H1 (cell line): ENCODE measurements around the gene GRM1. TPM values are rescaled to one million over a fixed set of nuclear protein-coding genes. Genes with fewer than 3 reads are reported as not detected.

Experiments
- CTCF ChIA-PET: fragments of 300-600 bp; sonication (Branson Sonifier 250); formaldehyde crosslinking; loops from one replicate; lab custom pipeline; 2021; ENCODE audit not compliant: partially characterized antibody; lab: Charles Lee
- POLR2A ChIA-PET: fragments of 300-600 bp; sonication (Branson Sonifier 250); formaldehyde crosslinking; loops from one replicate; lab custom pipeline; 2021; ENCODE audit warnings: inconsistent platforms; ENCODE audit not compliant: partially characterized antibody; lab: Charles Lee
- DNase-seq, 2 experiments: peaks; one replicate each; pipeline versions ENCODE4 v3.0.0 to v3.0.0-alpha.2; 2010 to 2022; ENCODE audit warnings: low spot score in 2 of 2, low read depth in 1 of 2, mixed read lengths in 1 of 2
- FAIRE-seq: peaks from 2 replicates; lab custom pipeline; 2011; peaks lifted over from hg19 to GRCh38; lab: Jason Lieb, UNC
- H2AFZ ChIP-seq: 2 replicates; pipeline ENCODE4 v1.8.1; 2012; ENCODE audit warnings: low read length, inconsistent platforms
- H2AK5ac ChIP-seq: 2 replicates; pipeline ENCODE4 v1.6.1; 2013; ENCODE audit warnings: low read depth, low read length
- H2BK120ac ChIP-seq: replicated peaks from 2 replicates; pipeline ENCODE3; 2013; ENCODE audit warnings: low read depth, low read length, inconsistent platforms
- H2BK12ac ChIP-seq: 2 replicates; pipeline ENCODE4 v1.6.1; 2013; ENCODE audit warnings: low read depth, low read length
- H2BK15ac ChIP-seq: 2 replicates; pipeline ENCODE4 v1.6.1; 2013; ENCODE audit warnings: low read length
- H2BK20ac ChIP-seq: 2 replicates; pipeline ENCODE4 v1.6.1; 2013; ENCODE audit warnings: low read length
- H2BK5ac ChIP-seq: 2 replicates; pipeline ENCODE4 v1.6.1; 2013; ENCODE audit warnings: low read depth, low read length
- H3K14ac ChIP-seq: 2 replicates; pipeline ENCODE4 v1.6.1; 2013; ENCODE audit warnings: inconsistent platforms; ENCODE audit not compliant: insufficient read length
- H3K18ac ChIP-seq: 2 replicates; pipeline ENCODE4 v1.6.1; 2013; ENCODE audit warnings: low read length; ENCODE audit errors: extremely low read depth
- H3K23ac ChIP-seq: 2 replicates; pipeline ENCODE4 v1.6.1; 2013; ENCODE audit warnings: inconsistent platforms; ENCODE audit not compliant: insufficient read length
- H3K23me2 ChIP-seq: 2 replicates; pipeline ENCODE4 v1.6.1; 2013; ENCODE audit warnings: low read depth, low read length
- H3K27ac ChIP-seq: 2 replicates; pipeline ENCODE4 v1.6.1; 2011; ENCODE audit warnings: low read depth, low read length, inconsistent platforms
- H3K27me3 ChIP-seq, 4 experiments: replicated peaks in 1 of 4; 1 replicate in 1 of 4; 2 replicates in 3 of 4; pipeline versions ENCODE4 v1.6.1 to v1.8.1; 2011 to 2013; ENCODE audit warnings: low read length in 3 of 4, mild to moderate bottlenecking in 3 of 4, inconsistent platforms in 2 of 4, mixed read lengths in 2 of 4, moderate library complexity in 1 of 4; ENCODE audit not compliant: control insufficient read depth in 3 of 4, insufficient read depth in 3 of 4; ENCODE audit errors: extremely low read depth in 1 of 4
- H3K36me3 ChIP-seq, 4 experiments: 2 replicates each; pipeline versions ENCODE4 v1.6.1 to v1.8.1; 2011 to 2013; ENCODE audit warnings: mild to moderate bottlenecking in 4 of 4, low read length in 3 of 4, moderate library complexity in 2 of 4, control low read depth in 1 of 4, inconsistent platforms in 1 of 4; ENCODE audit not compliant: insufficient read depth in 4 of 4, control insufficient read depth in 2 of 4
- H3K4ac ChIP-seq: replicated peaks from 2 replicates; pipeline ENCODE3; 2013; ENCODE audit warnings: low read length, low read depth, mixed read lengths, inconsistent platforms; ENCODE audit not compliant: insufficient read length
- H3K4me1 ChIP-seq, 4 experiments: replicated peaks in 1 of 4; 1 replicate in 1 of 4; 2 replicates in 3 of 4; pipeline versions ENCODE4 v1.6.1 to v1.8.1; 2011 to 2013; ENCODE audit warnings: low read length in 3 of 4, inconsistent platforms in 2 of 4, mixed read lengths in 1 of 4; ENCODE audit not compliant: insufficient read depth in 4 of 4, control insufficient read depth in 3 of 4
- H3K4me2 ChIP-seq, 2 experiments: 2 replicates each; pipeline versions ENCODE4 v1.6.1 to v1.8.1; 2011 to 2013; ENCODE audit warnings: low read depth in 2 of 2, low read length in 2 of 2, control low read depth in 1 of 2, inconsistent platforms in 1 of 2, mild to moderate bottlenecking in 1 of 2; ENCODE audit not compliant: insufficient read depth in 1 of 2
- H3K4me3 ChIP-seq, 4 experiments: fragments of 200-600, 300-600 bp in 1 of 4; sonication (generic), shearing (Covaris generic), sonication (Bioruptor Twin) in 1 of 4; 2 replicates each; pipeline versions ENCODE4 v1.5.1 to v1.8.1; 2011 to 2016; ENCODE audit warnings: low read length in 4 of 4, low read depth in 3 of 4, control low read depth in 2 of 4, inconsistent platforms in 2 of 4, mild to moderate bottlenecking in 2 of 4, mixed read lengths in 1 of 4, moderate library complexity in 1 of 4; ENCODE audit not compliant: insufficient read depth in 2 of 4; ENCODE audit errors: extremely low read depth in 1 of 4
- H3K56ac ChIP-seq: replicated peaks from 2 replicates; pipeline ENCODE3; 2013; ENCODE audit warnings: low read depth, mild to moderate bottlenecking, mixed read lengths, low read length, inconsistent platforms; ENCODE audit not compliant: insufficient read length
- H3K79me1 ChIP-seq: 2 replicates; pipeline ENCODE4 v1.6.1; 2013; ENCODE audit warnings: low read depth, low read length, control low read depth
- H3K79me2 ChIP-seq, 2 experiments: 2 replicates each; pipeline versions ENCODE4 v1.6.1 to v1.8.1; 2012 to 2013; ENCODE audit warnings: low read length in 2 of 2, mild to moderate bottlenecking in 2 of 2, inconsistent platforms in 1 of 2; ENCODE audit not compliant: insufficient read depth in 2 of 2, control insufficient read depth in 1 of 2
- H3K9ac ChIP-seq, 4 experiments: replicated peaks in 1 of 4; 1 replicate in 1 of 4; 2 replicates in 3 of 4; pipeline versions ENCODE4 v1.6.1 to v1.8.1; 2011 to 2013; ENCODE audit warnings: low read depth in 3 of 4, low read length in 3 of 4, control low read depth in 2 of 4, mild to moderate bottlenecking in 2 of 4, moderate library complexity in 2 of 4, inconsistent platforms in 1 of 4; ENCODE audit errors: extremely low read depth in 1 of 4
- H3K9me3 ChIP-seq, 2 experiments: 2 replicates each; pipeline versions ENCODE4 v1.6.1 to v1.8.1; 2012 to 2013; ENCODE audit warnings: mild to moderate bottlenecking in 2 of 2, moderate library complexity in 2 of 2, control low read depth in 1 of 2, inconsistent platforms in 1 of 2, low read depth in 1 of 2, low read length in 1 of 2, mixed read lengths in 1 of 2; ENCODE audit not compliant: insufficient read depth in 2 of 2
- H4K20me1 ChIP-seq, 2 experiments: replicated peaks in 1 of 2; 2 replicates each; pipeline versions ENCODE3 to v1.8.1; 2011 to 2013; ENCODE audit warnings: inconsistent platforms in 2 of 2, low read length in 2 of 2, mild to moderate bottlenecking in 1 of 2; ENCODE audit not compliant: insufficient read depth in 2 of 2, control insufficient read depth in 1 of 2
- H4K5ac ChIP-seq: 2 replicates; pipeline ENCODE4 v1.6.1; 2013; ENCODE audit warnings: low read length, low read depth, mixed read lengths, inconsistent platforms; ENCODE audit not compliant: insufficient read length
- H4K8ac ChIP-seq: 2 replicates; pipeline ENCODE4 v1.8.0; 2013; ENCODE audit warnings: mild to moderate bottlenecking, moderate library complexity, low read length, inconsistent platforms; ENCODE audit not compliant: insufficient read depth; ENCODE audit errors: extremely low read depth
- H4K91ac ChIP-seq: replicated peaks from 2 replicates; pipeline ENCODE3; 2013; ENCODE audit warnings: low read length, mixed read lengths, inconsistent platforms; ENCODE audit not compliant: insufficient read length
- ASH2L ChIP-seq: fragments of 200-600, 300-600 bp; sonication (generic); IDR thresholded peaks from one replicate; pipeline ENCODE4 v1.7.1; 2017; ENCODE audit warnings: low read length
- BACH1 ChIP-seq: IDR thresholded peaks from 2 replicates; pipeline ENCODE4 v1.6.1; 2012; ENCODE audit warnings: low read length, improper control_type of control experiment
- KDM1A ChIP-seq: fragments of 200-600, 300-600 bp; sonication (generic); IDR thresholded peaks from 2 replicates; pipeline ENCODE4 v1.7.1; 2016; ENCODE audit warnings: mild to moderate bottlenecking, low read length, borderline replicate concordance
- KDM4A ChIP-seq: IDR thresholded peaks from one replicate; pipeline ENCODE4 v1.7.1; 2012; ENCODE audit warnings: low read depth, mild to moderate bottlenecking, moderate library complexity, low read length, inconsistent platforms; ENCODE audit not compliant: severe bottlenecking
- MAFK ChIP-seq: IDR thresholded peaks from 2 replicates; pipeline ENCODE4 v1.6.1; 2012; ENCODE audit warnings: low read depth, mild to moderate bottlenecking, improper control_type of control experiment, low read length
- RFX5 ChIP-seq: IDR thresholded peaks from 2 replicates; pipeline ENCODE4 v1.6.1; 2011; ENCODE audit warnings: low read depth, low read length, improper control_type of control experiment, borderline replicate concordance
- RNF2 ChIP-seq: fragments of 200-900, 300-1000 bp; sonication (generic); IDR thresholded peaks from 2 replicates; pipeline ENCODE4 v1.7.1; 2016; ENCODE audit warnings: borderline replicate concordance, low read depth, mild to moderate bottlenecking, antibody characterized with exemption, low read length; ENCODE audit not compliant: poor library complexity, severe bottlenecking; ENCODE audit errors: missing control alignments
- SIRT6 ChIP-seq: IDR thresholded peaks from one replicate; pipeline ENCODE4 v1.7.1; 2012; ENCODE audit warnings: low read length, inconsistent platforms
- SIX5 ChIP-seq: IDR thresholded peaks from 2 replicates; pipeline ENCODE4 v1.6.1; 2011; ENCODE audit warnings: mild to moderate bottlenecking, low read depth, low read length
- TAF7 ChIP-seq: optimal IDR thresholded peaks from 2 replicates; pipeline ENCODE3; 2011; ENCODE audit warnings: low read depth, mild to moderate bottlenecking, inconsistent platforms, low read length, moderate library complexity, borderline replicate concordance
- WGBS, 2 experiments: shearing (Covaris generic) in 1 of 2; methylation state at CpG; one replicate each; pipeline versions ENCODE4 v1.1.6 to v1.1.7; 2013 to 2015; ENCODE audit warnings: low lambda C conversion rate in 2 of 2, mixed read lengths in 2 of 2, inconsistent platforms in 1 of 2, low coverage in 1 of 2, missing lambda C conversion rate in 1 of 2; ENCODE audit not compliant: insufficient replicate concordance in 2 of 2, insufficient coverage in 1 of 2, insufficient read length in 1 of 2; ENCODE audit errors: extremely low coverage in 1 of 2, missing lambda C conversion rate in 1 of 2; 5-methylcytosine and 5-hydroxymethylcytosine counted together
- polyA plus RNA-seq, 7 experiments: library from polyadenylated mRNA; depleted of rRNA in 3 of 7; stranded (reverse) in 5 of 7; unstranded in 2 of 7; fragments of >200 nt in 5 of 7; fragments of 200-250 nt in 2 of 7; gene quantifications; 1 replicate in 5 of 7; 2 replicates in 1 of 7; 4 replicates in 1 of 7; pipeline versions ENCODE4 v1.2.1 to v1.2.3, GENCODE V29; 2011 to 2013; ENCODE audit warnings: missing spikeins in 2 of 7, mixed read lengths in 2 of 7
- total RNA-seq: library from RNA; stranded (reverse); fragmentation: NEBNext Ultra II Directional; extraction: Animal tissue kit (Norgen Biotek cat#: 25700); gene quantifications from 2 replicates; pipeline ENCODE4 v1.2.1, GENCODE V29; 2021
- TF ChIP-seq, protein P1 (sequence below): IDR thresholded peaks from 2 replicates; pipeline ENCODE4 v1.6.1; 2011; ENCODE audit warnings: low read length, improper control_type of control experiment
- TF ChIP-seq, protein P2 (sequence below): IDR thresholded peaks from 2 replicates; pipeline ENCODE4 v1.6.1; 2012; ENCODE audit warnings: low read length, inconsistent platforms

Gene GRM1
- total and polyA plus RNA-seq, 2 of the 8 experiments (the other 6 are each of a cell fraction or from before 2014, with no cell fraction given), result 0.15 to 1.3 TPM

DNA sequence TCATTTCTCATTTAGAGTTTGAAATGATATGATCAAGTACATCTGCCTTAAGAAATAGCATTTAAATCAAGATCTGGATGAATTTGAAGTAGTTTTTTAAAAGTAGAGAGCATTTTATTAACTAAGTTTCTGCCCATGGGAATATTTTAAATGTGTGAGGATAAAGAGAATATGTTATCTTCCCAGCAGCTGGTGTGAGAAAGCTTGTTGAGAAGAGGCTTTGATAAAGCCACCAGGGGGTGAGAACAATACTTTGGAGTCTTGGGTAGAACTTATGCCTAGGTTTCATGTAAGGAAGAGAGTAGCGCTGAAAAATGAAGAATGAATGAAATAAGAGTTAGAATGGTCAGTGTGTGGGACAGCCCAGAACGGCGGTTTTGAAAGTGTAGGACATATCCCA, 190.2 kb downstream of the GRM1 start:
- POLR2A ChIA-PET, result no interaction called here
- H3K9me3 ChIP-seq, result no peaks in the 10 kb centered on the region
- H3K4me2 ChIP-seq, result no peak overlapping the region
- H2BK12ac ChIP-seq, result no peak overlapping the region
- H3K56ac ChIP-seq, result no peak overlapping the region
- H4K20me1 ChIP-seq, result no peaks in the 10 kb centered on the region
- no peak for FAIRE-seq
- no peak overlapping the region for H2BK20ac ChIP-seq
- H2BK5ac ChIP-seq, result no peak overlapping the region
- no peak overlapping the region for H4K8ac ChIP-seq
- no peaks in the 10 kb centered on the region for H3K79me2 ChIP-seq
- H2AFZ ChIP-seq, result no peak overlapping the region
- H4K5ac ChIP-seq, result no peak overlapping the region
- CTCF ChIA-PET, result no interaction called here
- no peaks in the 10 kb centered on the region for H3K79me1 ChIP-seq
- 90% methylated on average over 3 of the region's 3 CpGs; no CpG with 5 or more reads in 1 of the 2 experiments for WGBS, 2 experiments
- no peak overlapping the region for H3K9ac ChIP-seq
- H3K4me3 ChIP-seq, result no peak overlapping the region
- H4K91ac ChIP-seq, result no peak overlapping the region
- H3K4me1 ChIP-seq, result no peaks in the 10 kb centered on the region
- no peak overlapping the region for H3K23ac ChIP-seq
- no peak overlapping the region for H2BK15ac ChIP-seq
- TF ChIP-seq TAF7 (no peak), SIRT6 (no peak), RFX5 (no peak), SIX5 (no peak), BACH1 (no peak), RNF2 (no peak), ASH2L (no peak), MAFK (no peak), KDM4A (no peak), KDM1A (no peak)
- TF ChIP-seq, protein P1, sequence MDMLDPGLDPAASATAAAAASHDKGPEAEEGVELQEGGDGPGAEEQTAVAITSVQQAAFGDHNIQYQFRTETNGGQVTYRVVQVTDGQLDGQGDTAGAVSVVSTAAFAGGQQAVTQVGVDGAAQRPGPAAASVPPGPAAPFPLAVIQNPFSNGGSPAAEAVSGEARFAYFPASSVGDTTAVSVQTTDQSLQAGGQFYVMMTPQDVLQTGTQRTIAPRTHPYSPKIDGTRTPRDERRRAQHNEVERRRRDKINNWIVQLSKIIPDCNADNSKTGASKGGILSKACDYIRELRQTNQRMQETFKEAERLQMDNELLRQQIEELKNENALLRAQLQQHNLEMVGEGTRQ, result no peak
- TF ChIP-seq, protein P2, sequence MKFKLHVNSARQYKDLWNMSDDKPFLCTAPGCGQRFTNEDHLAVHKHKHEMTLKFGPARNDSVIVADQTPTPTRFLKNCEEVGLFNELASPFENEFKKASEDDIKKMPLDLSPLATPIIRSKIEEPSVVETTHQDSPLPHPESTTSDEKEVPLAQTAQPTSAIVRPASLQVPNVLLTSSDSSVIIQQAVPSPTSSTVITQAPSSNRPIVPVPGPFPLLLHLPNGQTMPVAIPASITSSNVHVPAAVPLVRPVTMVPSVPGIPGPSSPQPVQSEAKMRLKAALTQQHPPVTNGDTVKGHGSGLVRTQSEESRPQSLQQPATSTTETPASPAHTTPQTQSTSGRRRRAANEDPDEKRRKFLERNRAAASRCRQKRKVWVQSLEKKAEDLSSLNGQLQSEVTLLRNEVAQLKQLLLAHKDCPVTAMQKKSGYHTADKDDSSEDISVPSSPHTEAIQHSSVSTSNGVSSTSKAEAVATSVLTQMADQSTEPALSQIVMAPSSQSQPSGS, result no peak
- no peak overlapping the region for H2BK120ac ChIP-seq
- no peaks in the 10 kb centered on the region for H3K36me3 ChIP-seq
- no peak overlapping the region for H2AK5ac ChIP-seq
- no peaks in the 10 kb centered on the region for H3K23me2 ChIP-seq
- H3K27me3 ChIP-seq, result peaks cover 0 to 1% (median 0%) of the 10 kb centered on the region in 4 experiments; a peak in 1 of 7 replicates
- H3K18ac ChIP-seq, result no peak overlapping the region
- DNase-seq, result no peak
- H3K27ac ChIP-seq, result no peak overlapping the region
- no peak overlapping the region for H3K14ac ChIP-seq
- H3K4ac ChIP-seq, result no peak overlapping the region
